ENCODE results near the gene IER2.

DNA sequence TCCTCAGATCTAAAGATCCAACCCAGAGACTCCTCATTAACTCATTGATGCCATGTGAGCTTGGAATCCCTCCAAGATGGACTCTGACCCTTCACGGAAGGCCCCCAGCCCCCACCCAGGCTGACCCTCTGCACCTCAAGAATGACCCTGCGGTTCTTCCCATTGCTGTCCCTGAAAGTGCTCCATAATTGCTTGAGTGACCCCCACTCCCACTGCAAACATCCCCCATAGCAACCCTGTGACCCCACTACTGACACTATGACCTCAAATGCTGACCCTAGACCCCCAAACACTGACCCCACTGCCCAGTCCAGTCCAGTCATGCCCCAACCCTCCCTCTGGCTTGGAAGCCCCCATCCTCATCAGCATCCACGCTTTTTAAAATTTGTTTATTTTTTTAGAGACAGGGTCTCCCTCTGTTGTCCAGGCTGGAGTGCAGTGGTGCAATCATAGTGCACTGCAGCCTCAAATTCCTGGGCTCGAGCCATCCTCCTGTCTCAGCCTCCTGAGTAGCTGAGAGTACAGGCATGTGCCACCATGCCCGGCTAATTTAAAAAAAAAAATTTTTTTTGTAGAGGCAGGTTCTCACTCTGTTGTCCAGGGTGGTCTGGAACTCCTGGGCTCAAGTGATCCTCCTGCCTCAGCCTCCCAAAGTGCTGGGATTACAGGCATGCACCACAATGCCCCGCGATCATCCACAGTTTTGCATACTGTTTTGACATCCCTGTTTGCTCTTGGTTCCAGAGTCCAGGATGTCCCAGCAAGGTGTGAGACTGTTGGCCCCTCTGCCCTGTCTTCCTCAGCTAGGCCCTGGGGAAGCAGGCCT lies 48.4 kb upstream of the IER2 start:
- no peak for TF ChIP-seq POLR2A (IDR thresholded peaks at IDR 0.05; ENCODE audit: low read depth, low read length)
- no peak for TF ChIP-seq POLR2AphosphoS5 (IDR thresholded peaks at IDR 0.05; ENCODE audit: low read depth, low read length)

All from GM12892 (cell line).